ENCODE results near the gene RPS6KC1.

RPS6KC1 gene

GRCh38 chr1:213221209-213221608 is 170.2 kb downstream of the RPS6KC1 start:
- no peak for DNase-seq (ENCODE audit: low spot score)

GRCh38 chr1:213227458-213227857 is 176.4 kb downstream of the RPS6KC1 start:
- DNase-seq (ENCODE audit: low spot score), result no peak

- no peak for DNase-seq (ENCODE audit: low spot score)
Measured at GRCh38 chr1:213231795-213232231, 180.8 kb downstream of the RPS6KC1 start.

GRCh38 chr1:213242883-213243282 is 191.8 kb downstream of the RPS6KC1 start:
- no peak for DNase-seq (ENCODE audit: low spot score)

- DNase-seq (ENCODE audit: low spot score), result peak; percentile 49
Measured at GRCh38 chr1:213244664-213245091, 193.6 kb downstream of the RPS6KC1 start.

- no peak for DNase-seq (ENCODE audit: low spot score)
Measured at GRCh38 chr1:213245260-213245910, 194.3 kb downstream of the RPS6KC1 start.

GRCh38 chr1:213247038-213247437 is 196.0 kb downstream of the RPS6KC1 start:
- no peak for DNase-seq (ENCODE audit: low spot score)

GRCh38 chr1:213249395-213249794 is 198.4 kb downstream of the RPS6KC1 start:
- no peak for DNase-seq (ENCODE audit: low spot score)

GRCh38 chr1:213250041-213250440 is 199.0 kb downstream of the RPS6KC1 start:
- no peak for DNase-seq (ENCODE audit: low spot score)

- no peak for DNase-seq (ENCODE audit: low spot score)
Measured at GRCh38 chr1:213250446-213250845, 199.4 kb downstream of the RPS6KC1 start.

GRCh38 chr1:213251972-213252371 is 200.9 kb downstream of the RPS6KC1 start:
- DNase-seq (ENCODE audit: low spot score), result peak; percentile 11

GRCh38 chr1:213256438-213257087 is 205.5 kb downstream of the RPS6KC1 start:
- DNase-seq (ENCODE audit: low spot score), result no peak

- DNase-seq (ENCODE audit: low spot score), result no peak
Measured at GRCh38 chr1:213260311-213261075, 209.5 kb downstream of the RPS6KC1 start.

- DNase-seq (ENCODE audit: low spot score), result no peak
Measured at GRCh38 chr1:213264531-213264930, 213.5 kb downstream of the RPS6KC1 start.

GRCh38 chr1:213266983-213267772 is 216.1 kb downstream of the RPS6KC1 start:
- no peak for DNase-seq (ENCODE audit: low spot score)

GRCh38 chr1:213268221-213268620 is 217.2 kb downstream of the RPS6KC1 start:
- peak; percentile 31 for DNase-seq (ENCODE audit: low spot score)

GRCh38 chr1:213269829-213270228 is 218.8 kb downstream of the RPS6KC1 start:
- DNase-seq (ENCODE audit: low spot score), result no peak

- peak; percentile 33 for DNase-seq (ENCODE audit: low spot score)
Measured at GRCh38 chr1:213273546-213273945, 222.5 kb downstream of the RPS6KC1 start.

- no peak for DNase-seq (ENCODE audit: low spot score)
Measured at GRCh38 chr1:213274140-213274539, 223.1 kb downstream of the RPS6KC1 start.

GRCh38 chr1:213275293-213275692 is 224.3 kb downstream of the RPS6KC1 start:
- DNase-seq (ENCODE audit: low spot score), result no peak

GRCh38 chr1:213276236-213276635 is 225.2 kb downstream of the RPS6KC1 start:
- DNase-seq (ENCODE audit: low spot score), result no peak

- no peak for DNase-seq (ENCODE audit: low spot score)
Measured at GRCh38 chr1:213277036-213277435, 226.0 kb downstream of the RPS6KC1 start.
